Measurements from ENCODE around the gene AGPAT1. TPM values are rescaled to one million over a fixed set of nuclear protein-coding genes. Genes with fewer than 3 reads are reported as not detected.

Gene AGPAT1
- total and polyA plus RNA-seq, 7 donors, result 35.0 to 77.8 (median 47.4) TPM

- DNase-seq (no peak), ATAC-seq (no peak)
- Histone ChIP-seq H3K4me1 (peaks cover 9% of the 10 kb centered on the region), H3K9me3 (no peaks in the 10 kb centered on the region), H3K27me3 (ENCODE audit: insufficient read depth in 3 of 3, low read length in 2 of 3) (peaks cover 0 to 4% (median 0%) of the 10 kb centered on the region in 3 donors), H3K36me3 (ENCODE audit: insufficient read depth in 1 of 2, low read depth in 1 of 2) (peaks cover 8 to 56% of the 10 kb centered on the region in 2 donors), H3K27ac (no peak overlapping the region), H3K4me3 (no peak overlapping the region)
- WGBS, 3 donors, result 89 to 97% (median 95%) methylated on average over 9 of the region's 9 CpGs
- TF ChIP-seq CTCF (IDR thresholded peaks at IDR 0.05), result no peak
- intact Hi-C loops (cut with DNase I), result no loop called here
Measured at GRCh38 chr6:32156891-32157290, 19.0 kb downstream of the AGPAT1 start.

DNA sequence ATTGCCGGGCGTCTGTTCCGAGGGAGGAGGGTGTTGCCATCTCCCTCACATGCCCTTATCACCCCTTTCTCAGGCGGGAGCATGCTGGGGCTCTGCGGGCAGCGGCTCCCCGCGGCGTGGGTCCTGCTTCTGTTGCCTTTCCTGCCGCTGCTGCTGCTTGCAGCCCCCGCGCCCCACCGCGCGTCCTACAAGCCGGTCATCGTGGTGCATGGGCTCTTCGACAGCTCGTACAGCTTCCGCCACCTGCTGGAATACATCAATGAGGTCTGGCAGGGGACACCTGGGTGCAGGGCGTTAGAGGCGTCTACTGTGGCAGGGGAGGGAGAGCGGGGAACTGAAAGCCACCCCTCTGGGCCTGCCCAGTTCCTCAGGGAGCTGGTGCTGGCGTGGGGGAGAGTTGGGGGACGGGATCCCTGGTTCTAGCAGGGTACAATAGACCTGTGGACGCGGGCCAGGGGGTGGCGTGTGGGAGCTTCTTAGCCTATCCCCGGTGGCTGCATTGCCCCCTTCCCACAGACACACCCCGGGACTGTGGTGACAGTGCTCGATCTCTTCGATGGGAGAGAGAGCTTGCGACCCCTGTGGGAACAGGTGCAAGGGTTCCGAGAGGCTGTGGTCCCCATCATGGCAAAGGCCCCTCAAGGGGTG lies 21.2 kb downstream of the AGPAT1 start:
- peaks cover 8 to 37% of the 10 kb centered on the region in 2 donors for H3K36me3 ChIP-seq (ENCODE audit: insufficient read depth in 1 of 2, low read depth in 1 of 2)
- TF ChIP-seq CTCF (IDR thresholded peaks at IDR 0.05), result peak; percentile 44
- H3K4me1 ChIP-seq, result peaks cover 9% of the 10 kb centered on the region
- ATAC-seq, result peak; percentile 81 to 90 (median 89)
- 3 to 5% (median 5%) methylated on average over 24 to 34 of the region's 34 CpGs for WGBS, 3 donors
- DNase-seq, result peak; percentile 60 to 83
- no peaks in the 10 kb centered on the region for H3K9me3 ChIP-seq
- peak overlapping the region; percentile 76 for H3K4me3 ChIP-seq
- intact Hi-C loops (cut with DNase I), result loop anchor here (1.0 to 5.0 kb wide), 2 partner anchors 36 to 37 kb away; no protein-coding TSS in a partner anchor
- H3K27me3 ChIP-seq (ENCODE audit: insufficient read depth in 3 of 3, low read length in 2 of 3), result peaks cover 0 to 7% (median 6%) of the 10 kb centered on the region in 3 donors
- H3K27ac ChIP-seq, result peak overlapping the region; percentile 74

DNA sequence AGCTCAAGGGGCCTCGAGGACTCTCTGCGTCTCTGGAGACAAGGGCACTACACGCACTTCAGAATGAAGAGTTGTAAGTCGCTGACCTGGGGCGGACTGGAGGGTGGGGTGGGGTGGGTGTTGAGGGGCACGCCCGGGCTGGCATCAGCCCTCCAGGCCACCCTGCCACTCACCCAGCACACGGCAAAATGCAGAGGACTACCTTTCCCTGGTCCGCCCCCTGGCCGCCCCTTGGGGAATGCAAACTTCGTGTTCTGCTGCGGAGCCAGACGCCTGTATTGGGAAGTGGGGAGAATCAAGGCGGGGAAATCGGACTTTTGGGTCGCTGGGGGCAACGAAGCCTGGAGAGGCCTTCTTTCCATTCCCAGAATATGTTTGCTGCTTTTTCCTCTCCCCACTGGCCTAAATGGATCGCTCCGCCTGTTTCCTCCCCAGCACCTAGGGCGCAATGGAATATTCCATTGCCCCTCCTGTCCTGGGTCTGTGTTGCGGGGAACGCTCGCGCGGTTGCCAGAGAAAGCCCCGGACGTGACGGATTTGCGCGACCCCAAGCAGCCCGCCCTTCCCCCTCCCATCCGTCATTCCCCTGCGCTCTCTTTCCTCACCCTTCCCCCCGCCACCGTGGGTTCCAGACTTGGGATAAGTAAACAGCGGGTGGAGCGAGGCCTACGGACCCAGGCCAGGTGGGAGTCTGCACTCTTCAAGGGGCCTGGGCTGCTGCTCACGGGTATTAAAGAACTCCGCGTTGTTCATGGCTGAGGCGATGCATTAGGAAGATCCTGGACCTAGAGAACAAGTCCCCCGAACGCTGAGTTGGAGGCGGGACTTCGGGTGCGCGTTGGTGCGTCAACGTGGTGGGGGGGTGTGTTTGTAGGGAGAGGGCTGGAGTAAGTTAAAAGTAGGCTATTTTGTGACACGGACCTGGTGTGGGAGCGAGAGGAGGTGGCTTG lies 22.0 kb downstream of the AGPAT1 start, which contains the start of gene PPT2:
Gene PPT2 (plus strand): TSS at position 578 of the 950 bp plus-strand sequence. CDS start 454 bp downstream, outside the sequence.
- Histone ChIP-seq H3K27ac (peak within 1 kb of the TSS; percentile 74), H3K4me3 (peak within 1 kb of the TSS; percentile 76), H3K4me1 (peaks cover 9% of the 10 kb centered on the region), H3K36me3 (ENCODE audit: insufficient read depth in 1 of 2, low read depth in 1 of 2) (peaks cover 8 to 33% of the 10 kb centered on the region in 2 donors), H3K27me3 (ENCODE audit: insufficient read depth in 3 of 3, low read length in 2 of 3) (peaks cover 0 to 15% (median 7%) of the 10 kb centered on the region in 3 donors), H3K9me3 (no peaks in the 10 kb centered on the region)
- DNase-seq (peak; percentile 93 to 95), ATAC-seq (peak; percentile 82 to 93 (median 89))
- 2 to 4% (median 2%) methylated on average over 52 of the region's 52 CpGs for WGBS, 3 donors
- TF ChIP-seq CTCF (IDR thresholded peaks at IDR 0.05), result peak; percentile 13
- intact Hi-C loops (cut with DNase I), result loop anchor here (1.0 to 5.0 kb wide), 2 partner anchors 36 to 37 kb away; no protein-coding TSS in a partner anchor

GRCh38 chr6:32152769-32153563 lies 22.9 kb downstream of the AGPAT1 start:
- H3K36me3 ChIP-seq (ENCODE audit: insufficient read depth in 1 of 2, low read depth in 1 of 2), result peaks cover 2 to 24% of the 10 kb centered on the region in 2 donors
- WGBS, 3 donors, result 45 to 53% (median 46%) methylated on average over 35 of the region's 35 CpGs
- ATAC-seq, result peak in 2 of 4 donors; percentile 6 to 10
- H3K27ac ChIP-seq, result peak overlapping the region; percentile 74
- intact Hi-C loops (cut with DNase I), result loop anchor here in 1 of 2 donors (5.0 kb wide), 1 partner anchor 36 kb away; no protein-coding TSS in a partner anchor
- peak overlapping the region; percentile 76 for H3K4me3 ChIP-seq
- TF ChIP-seq CTCF (IDR thresholded peaks at IDR 0.05), result no peak
- H3K27me3 ChIP-seq (ENCODE audit: insufficient read depth in 3 of 3, low read length in 2 of 3), result peaks cover 0 to 24% (median 14%) of the 10 kb centered on the region in 3 donors
- H3K9me3 ChIP-seq, result no peaks in the 10 kb centered on the region
- peaks cover 9% of the 10 kb centered on the region for H3K4me1 ChIP-seq
- peak; percentile 34 to 64 for DNase-seq
